Activated T-helper 9 cell treated with anti-CD3 and anti-CD28 coated beads, Interleukin-2, amount 50 U/mL, for 16 hours (primary cell): ENCODE measurements around the gene GRB2.
"Not testable (repeated sequence)": the region's sequence is repeated elsewhere in the genome, so short reads cannot be mapped to it uniquely, and the experiment has no call there.

ENCODE experiments used
- DNase-seq: peaks from one replicate; pipeline ENCODE4 v3.0.0-alpha.2; 2020; ENCODE audit warnings: low read depth

Gene GRB2

GRCh38 chr17:75405365-75406221 lies at the start of gene GRB2:
Gene GRB2 (minus strand): TSS chr17:75405678. CDS start chr17:75393628, 12,050 bp downstream.
- peak; percentile 100 for DNase-seq

GRCh38 chr17:75454672-75455071 lies 49.2 kb upstream of the GRB2 start:
- not testable (repeated sequence) for DNase-seq

- DNase-seq, result no peak
These were observed 48.7 kb upstream of the GRB2 start for GRCh38 chr17:75454193-75454592.

- DNase-seq, result no peak
These were observed 44.8 kb upstream of the GRB2 start for GRCh38 chr17:75450270-75450669.

GRCh38 chr17:75447951-75448856 lies 42.7 kb upstream of the GRB2 start:
- DNase-seq, result no peak

GRCh38 chr17:75445896-75446295 lies 40.4 kb upstream of the GRB2 start:
- not testable (repeated sequence) for DNase-seq

GRCh38 chr17:75445296-75445695 lies 39.8 kb upstream of the GRB2 start:
- no peak for DNase-seq

GRCh38 chr17:75442168-75443103 lies 37.0 kb upstream of the GRB2 start:
- DNase-seq, result no peak

GRCh38 chr17:75440738-75441448 lies 35.4 kb upstream of the GRB2 start:
- DNase-seq, result no peak

- DNase-seq, result no peak
These were observed 33.8 kb upstream of the GRB2 start for GRCh38 chr17:75439287-75439686.

- not testable (repeated sequence) for DNase-seq
These were observed 31.9 kb upstream of the GRB2 start for GRCh38 chr17:75437404-75437803.

GRCh38 chr17:75434433-75434832 lies 29.0 kb upstream of the GRB2 start:
- DNase-seq, result not testable (repeated sequence)

- no peak for DNase-seq
These were observed 27.8 kb upstream of the GRB2 start for GRCh38 chr17:75433218-75433783.

- no peak for DNase-seq
These were observed 24.9 kb upstream of the GRB2 start for GRCh38 chr17:75430159-75430974.

GRCh38 chr17:75428543-75429469 lies 23.3 kb upstream of the GRB2 start:
- DNase-seq, result no peak

GRCh38 chr17:75418531-75418930 lies 13.1 kb upstream of the GRB2 start:
- DNase-seq, result no peak

GRCh38 chr17:75417054-75417580 lies 11.6 kb upstream of the GRB2 start:
- no peak for DNase-seq

- DNase-seq, result no peak
These were observed 10.5 kb upstream of the GRB2 start for GRCh38 chr17:75416006-75416405.
